ENCODE data around the gene CCND1. TPM values are rescaled to one million over a fixed set of nuclear protein-coding genes. Genes with fewer than 3 reads are reported as not detected.

Gene CCND1
- total RNA-seq, 1 experiment from 2014 or later = 2,517 TPM

DNA sequence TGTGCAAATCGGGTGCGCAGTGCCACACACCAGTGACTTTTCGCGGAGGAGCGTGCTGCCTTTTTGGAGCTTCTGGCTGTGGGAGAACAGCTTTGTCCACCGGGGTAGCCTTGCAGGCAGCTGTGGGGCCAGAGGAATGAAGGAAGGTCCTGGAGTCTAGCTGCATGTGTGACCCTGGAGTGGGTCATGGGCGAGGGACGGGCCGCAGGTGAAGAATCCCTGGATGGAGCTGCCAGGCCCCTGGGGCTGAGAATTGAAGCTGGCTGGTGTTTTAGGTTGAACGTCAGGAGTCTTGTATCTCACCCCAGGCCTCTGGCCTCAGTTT lies 8.6 kb downstream of the CCND1 start:
- TF ChIP-seq EZH2 (IDR thresholded peaks at IDR 0.05; ENCODE audit: borderline replicate concordance, low read depth, low read length, poor library complexity, severe bottlenecking) = no peak
- TF ChIP-seq, protein P1, sequence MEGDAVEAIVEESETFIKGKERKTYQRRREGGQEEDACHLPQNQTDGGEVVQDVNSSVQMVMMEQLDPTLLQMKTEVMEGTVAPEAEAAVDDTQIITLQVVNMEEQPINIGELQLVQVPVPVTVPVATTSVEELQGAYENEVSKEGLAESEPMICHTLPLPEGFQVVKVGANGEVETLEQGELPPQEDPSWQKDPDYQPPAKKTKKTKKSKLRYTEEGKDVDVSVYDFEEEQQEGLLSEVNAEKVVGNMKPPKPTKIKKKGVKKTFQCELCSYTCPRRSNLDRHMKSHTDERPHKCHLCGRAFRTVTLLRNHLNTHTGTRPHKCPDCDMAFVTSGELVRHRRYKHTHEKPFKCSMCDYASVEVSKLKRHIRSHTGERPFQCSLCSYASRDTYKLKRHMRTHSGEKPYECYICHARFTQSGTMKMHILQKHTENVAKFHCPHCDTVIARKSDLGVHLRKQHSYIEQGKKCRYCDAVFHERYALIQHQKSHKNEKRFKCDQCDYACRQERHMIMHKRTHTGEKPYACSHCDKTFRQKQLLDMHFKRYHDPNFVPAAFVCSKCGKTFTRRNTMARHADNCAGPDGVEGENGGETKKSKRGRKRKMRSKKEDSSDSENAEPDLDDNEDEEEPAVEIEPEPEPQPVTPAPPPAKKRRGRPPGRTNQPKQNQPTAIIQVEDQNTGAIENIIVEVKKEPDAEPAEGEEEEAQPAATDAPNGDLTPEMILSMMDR (conservative IDR thresholded peaks at IDR 0.05; ENCODE audit: low read depth, low read length) = no peak
- no TSS peak for BruUV-seq (replicated peaks)
- Histone ChIP-seq H3K27ac (ENCODE audit: low read depth, low read length, poor library complexity, severe bottlenecking) (peak overlapping the region; percentile 99), H3K4me1 (ENCODE audit: insufficient read depth, low read length, poor library complexity, severe bottlenecking) (peaks cover 94% of the 10 kb centered on the region), H3K27me3 (replicated peaks; ENCODE audit: insufficient read depth, low read depth, low read length, poor library complexity) (no peaks in the 10 kb centered on the region), H3K4me3 (ENCODE audit: low read depth, low read length, poor library complexity, severe bottlenecking) (peak overlapping the region; percentile 86), H3K9me3 (ENCODE audit: low read depth, low read length, poor library complexity, severe bottlenecking) (no peaks in the 10 kb centered on the region), H3K36me3 (ENCODE audit: insufficient read depth, low read length, poor library complexity, severe bottlenecking) (peaks cover 100% of the 10 kb centered on the region)
- ChIA-PET POLR2A (ENCODE audit: low non-redundant PET) (interaction anchor here (1.0 kb wide), 1 partner anchor 11 kb away, joined by 3 read pairs; no protein-coding TSS in a partner anchor), CTCF (no interaction called here)
- DNase-seq (ENCODE audit: low spot score) = peak; percentile 63
- intact Hi-C loops (cut with micrococcal nuclease; ENCODE audit: unreplicated experiment) = no loop called here

DNA sequence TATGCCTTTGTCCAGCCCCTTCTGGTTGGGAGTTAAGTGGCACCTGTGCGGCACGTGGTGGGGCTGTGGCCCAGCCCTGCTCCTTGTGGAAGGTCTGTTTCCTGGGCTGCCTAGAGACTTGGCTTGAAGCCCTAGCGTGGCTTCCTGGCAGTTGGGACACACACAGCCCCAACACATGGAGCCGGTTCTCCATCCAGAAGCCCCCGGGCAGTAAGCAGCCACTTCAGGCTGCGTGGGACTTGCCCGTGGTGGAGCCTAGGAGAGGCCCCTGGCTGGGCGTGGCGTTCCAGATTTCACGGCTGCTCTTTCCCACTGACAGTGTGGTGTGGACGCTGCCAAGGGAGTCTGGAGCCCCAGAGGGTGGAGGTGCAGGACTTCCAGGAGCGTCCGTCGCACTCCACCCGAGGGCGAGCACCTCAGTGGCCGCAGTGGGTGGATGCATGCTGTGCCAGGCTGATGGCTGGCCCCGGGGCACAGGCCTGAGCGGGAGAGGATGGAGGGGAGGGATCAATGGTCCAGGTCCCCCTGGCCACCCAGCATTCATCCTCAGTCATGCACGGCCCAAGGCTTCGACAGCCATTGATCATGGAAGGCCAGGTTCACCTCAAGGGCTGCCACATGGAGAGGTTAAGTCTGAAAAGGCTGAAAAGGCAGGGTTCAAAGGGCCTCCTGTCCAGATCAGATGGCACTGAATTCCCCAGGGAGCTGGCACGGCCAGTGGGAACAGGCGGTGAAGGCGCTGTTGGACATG lies 9.3 kb downstream of the CCND1 start:
- Histone ChIP-seq H3K36me3 (ENCODE audit: insufficient read depth, low read length, poor library complexity, severe bottlenecking) (peaks cover 96% of the 10 kb centered on the region), H3K9me3 (ENCODE audit: low read depth, low read length, poor library complexity, severe bottlenecking) (no peaks in the 10 kb centered on the region), H3K27ac (ENCODE audit: low read depth, low read length, poor library complexity, severe bottlenecking) (peak overlapping the region; percentile 99), H3K4me1 (ENCODE audit: insufficient read depth, low read length, poor library complexity, severe bottlenecking) (peaks cover 94% of the 10 kb centered on the region), H3K4me3 (ENCODE audit: low read depth, low read length, poor library complexity, severe bottlenecking) (peak overlapping the region; percentile 86), H3K27me3 (replicated peaks; ENCODE audit: insufficient read depth, low read depth, low read length, poor library complexity) (no peaks in the 10 kb centered on the region)
- no TSS peak for BruUV-seq (replicated peaks)
- no peak for TF ChIP-seq EZH2 (IDR thresholded peaks at IDR 0.05; ENCODE audit: borderline replicate concordance, low read depth, low read length, poor library complexity, severe bottlenecking)
- TF ChIP-seq, protein P1 (conservative IDR thresholded peaks at IDR 0.05; ENCODE audit: low read depth, low read length) = no peak
- CTCF ChIA-PET = no interaction called here
- DNase-seq (ENCODE audit: low spot score) = peak; percentile 94
- POLR2A ChIA-PET (ENCODE audit: low non-redundant PET) = interaction anchor here (0.7 to 1.0 kb wide), 2 partner anchors 11 to 545 kb away, joined by 3 to 6 read pairs; no protein-coding TSS in a partner anchor
- intact Hi-C loops (cut with micrococcal nuclease; ENCODE audit: unreplicated experiment) = no loop called here

DNA sequence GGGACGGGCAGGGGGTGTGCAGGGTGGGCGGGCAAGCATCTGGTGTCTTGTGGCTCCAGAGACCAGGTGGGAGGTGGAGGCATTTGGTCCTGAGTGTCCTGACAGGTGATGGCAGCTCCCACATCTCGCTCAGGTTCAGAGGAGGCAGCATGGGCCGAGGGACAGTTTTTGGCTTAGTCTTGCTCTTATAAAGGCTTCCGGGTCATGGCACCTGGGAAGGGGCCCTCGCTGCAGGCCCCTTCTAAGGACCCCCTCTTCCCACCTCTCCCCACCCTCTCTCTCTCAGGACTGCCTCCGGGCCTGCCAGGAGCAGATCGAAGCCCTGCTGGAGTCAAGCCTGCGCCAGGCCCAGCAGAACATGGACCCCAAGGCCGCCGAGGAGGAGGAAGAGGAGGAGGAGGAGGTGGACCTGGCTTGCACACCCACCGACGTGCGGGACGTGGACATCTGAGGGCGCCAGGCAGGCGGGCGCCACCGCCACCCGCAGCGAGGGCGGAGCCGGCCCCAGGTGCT lies 9.9 kb downstream of the CCND1 start:
- CTCF ChIA-PET = no interaction called here
- peaks cover 91% of the 10 kb centered on the region for H3K4me1 ChIP-seq (ENCODE audit: insufficient read depth, low read length, poor library complexity, severe bottlenecking)

More for the DNA sequence above, 9.9 kb downstream of the CCND1 start:
- no peaks in the 10 kb centered on the region for H3K9me3 ChIP-seq (ENCODE audit: low read depth, low read length, poor library complexity, severe bottlenecking)
- peak; percentile 73 for DNase-seq (ENCODE audit: low spot score)
- BruUV-seq (replicated peaks) = no TSS peak
- H3K27ac ChIP-seq (ENCODE audit: low read depth, low read length, poor library complexity, severe bottlenecking) = peak overlapping the region; percentile 99
- peak overlapping the region; percentile 11 for H3K4me3 ChIP-seq (ENCODE audit: low read depth, low read length, poor library complexity, severe bottlenecking)
- POLR2A ChIA-PET (ENCODE audit: low non-redundant PET) = interaction anchor here (0.6 to 0.7 kb wide), 3 partner anchors 16 to 872 kb away, joined by 3 to 6 read pairs (median 3); no protein-coding TSS in a partner anchor
- TF ChIP-seq, protein P1 (conservative IDR thresholded peaks at IDR 0.05; ENCODE audit: low read depth, low read length) = no peak
- no peak for TF ChIP-seq EZH2 (IDR thresholded peaks at IDR 0.05; ENCODE audit: borderline replicate concordance, low read depth, low read length, poor library complexity, severe bottlenecking)
- intact Hi-C loops (cut with micrococcal nuclease; ENCODE audit: unreplicated experiment) = no loop called here
- no peaks in the 10 kb centered on the region for H3K27me3 ChIP-seq (replicated peaks; ENCODE audit: insufficient read depth, low read depth, low read length, poor library complexity)
- H3K36me3 ChIP-seq (ENCODE audit: insufficient read depth, low read length, poor library complexity, severe bottlenecking) = peaks cover 89% of the 10 kb centered on the region

Measured in A673 (cell line).